Subcutaneous adipose tissue (tissue), 4 donors: Measurements from ENCODE around the gene CDAN1. TPM values are rescaled to one million over a fixed set of nuclear protein-coding genes. Genes with fewer than 3 reads are reported as not detected.

Experiments used
- CTCF ChIP-seq: fragments of 450-650 bp; IDR thresholded peaks from one replicate; pipeline ENCODE4 v1.5.1; 2016; ENCODE audit warnings: low read depth, mild to moderate bottlenecking, control low read depth, antibody characterized with exemption, moderate library complexity
- total RNA-seq, 4 donors: library from RNA; depleted of rRNA; stranded (reverse); fragments of >200 nt; gene quantifications; one replicate each; pipeline ENCODE4 v1.1.0, GENCODE V29; 2016

Gene CDAN1
- total RNA-seq, 4 donors from 2014 or later = 5.2 to 16.0 (median 9.2) TPM

DNA sequence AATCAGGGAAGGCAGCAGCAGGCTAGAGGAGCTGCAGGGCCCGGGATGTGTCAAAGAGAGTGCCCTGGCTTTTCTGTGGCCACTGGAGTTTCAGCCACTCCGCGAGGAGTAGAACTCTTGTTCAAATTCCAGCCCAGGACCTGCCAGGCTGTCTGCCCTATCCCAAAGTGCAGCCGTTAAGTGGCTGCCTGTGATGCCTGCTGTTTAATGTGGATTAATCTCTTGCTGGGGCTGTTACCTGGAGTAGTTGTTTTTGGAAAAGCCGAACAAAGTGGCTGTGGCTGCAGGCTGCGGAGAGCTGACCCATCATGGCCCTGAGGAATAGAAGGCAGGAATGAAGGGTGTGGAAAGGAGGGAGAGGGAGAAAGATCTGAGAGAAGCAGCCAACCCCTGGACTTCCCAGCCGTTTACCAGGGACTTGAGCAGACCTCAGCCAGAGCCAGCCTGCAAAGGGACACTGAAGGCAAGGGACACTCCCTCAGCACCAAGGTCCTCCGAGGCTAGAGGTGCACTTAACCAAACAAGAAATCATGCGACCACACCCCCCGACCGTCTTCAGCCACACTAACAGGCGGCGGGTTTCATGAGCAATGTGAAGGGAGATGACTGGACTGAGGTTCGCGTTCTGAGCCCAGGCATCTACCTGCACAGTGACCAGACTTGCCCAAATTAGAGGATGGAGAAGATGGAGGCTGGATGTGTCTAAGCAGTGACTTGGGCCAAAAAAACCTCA lies 4.7 kb downstream of the CDAN1 start:
- no peak for TF ChIP-seq CTCF

DNA sequence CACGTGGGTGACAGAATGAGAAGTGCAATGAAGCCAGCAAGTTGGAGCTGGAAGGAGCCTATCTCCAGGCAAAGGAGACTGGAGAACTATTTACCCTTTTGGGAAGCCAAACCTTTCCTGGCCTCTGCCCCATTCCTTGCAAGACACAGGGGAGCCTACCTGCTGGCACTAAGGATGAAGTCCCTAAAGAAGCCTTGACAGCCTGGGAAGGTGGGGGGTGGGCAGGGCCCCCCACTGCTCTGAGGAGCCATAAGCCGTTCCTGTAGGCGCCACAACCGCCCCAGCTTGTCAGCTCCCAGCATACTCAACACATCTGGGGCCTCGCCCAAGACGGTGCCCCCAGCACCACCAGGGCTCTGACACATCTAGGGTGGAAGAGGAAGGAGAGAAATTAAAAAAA lies 5.5 kb downstream of the CDAN1 start:
- no peak for TF ChIP-seq CTCF

DNA sequence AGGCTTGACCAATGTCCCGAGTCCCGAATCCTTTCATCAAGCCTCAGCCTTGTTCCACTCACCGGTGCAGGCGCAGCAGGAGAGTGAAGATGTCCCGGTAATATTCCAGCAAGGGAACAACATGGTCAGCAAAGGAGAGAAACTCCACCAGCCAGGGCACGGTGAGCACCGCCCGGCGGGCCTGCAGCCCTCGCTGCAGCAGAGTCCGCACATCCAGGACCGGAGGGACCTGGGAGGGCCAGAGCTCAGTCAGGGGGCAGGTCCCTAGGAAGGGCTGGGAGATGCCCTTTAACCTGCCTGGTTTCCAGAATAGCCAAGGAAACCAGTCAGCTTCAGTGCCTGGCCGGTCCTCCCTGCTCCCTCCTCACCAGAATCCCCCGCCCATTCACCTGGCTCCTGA lies 6.4 kb downstream of the CDAN1 start:
- no peak for TF ChIP-seq CTCF

- no peak for TF ChIP-seq CTCF
Observed at GRCh38 chr15:42730135-42730534, 6.8 kb downstream of the CDAN1 start.

GRCh38 chr15:42729409-42729808 lies 7.5 kb downstream of the CDAN1 start:
- TF ChIP-seq CTCF = no peak

GRCh38 chr15:42728972-42729371 lies 8.0 kb downstream of the CDAN1 start:
- no peak for TF ChIP-seq CTCF

DNA sequence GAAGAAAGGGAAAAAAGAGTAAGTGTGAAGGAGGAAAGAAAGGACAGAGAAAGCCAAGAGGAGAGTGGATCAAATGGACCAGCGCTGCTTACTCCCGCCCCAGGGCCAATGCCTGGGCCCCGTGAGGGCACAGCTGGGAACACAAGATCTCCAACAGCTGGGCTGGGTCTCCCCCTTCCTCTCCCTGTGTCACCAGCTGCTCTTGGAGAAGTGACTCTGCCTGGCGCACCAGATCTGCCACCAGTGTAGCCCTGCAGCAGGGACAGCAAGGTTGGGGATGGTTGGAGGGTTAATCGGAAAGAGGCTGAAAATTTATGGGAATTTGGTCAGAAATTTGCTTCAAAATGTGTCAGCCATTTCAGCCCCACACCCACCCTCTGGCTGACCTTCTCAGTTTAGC lies 8.4 kb downstream of the CDAN1 start:
- no peak for TF ChIP-seq CTCF
